HG03103 (cell line): ENCODE data around the gene RHEX.
"Not testable (repeated sequence)": the region's sequence is repeated elsewhere in the genome, so short reads cannot be mapped to it uniquely, and the experiment has no call there.

Source experiments
- ATAC-seq: cut with Tn5 transposase; IDR thresholded peaks from one replicate; pipeline ENCODE4 v1.9.1; 2021; ENCODE audit warnings: low read depth; ENCODE audit not compliant: unreplicated experiment

Gene RHEX

DNA sequence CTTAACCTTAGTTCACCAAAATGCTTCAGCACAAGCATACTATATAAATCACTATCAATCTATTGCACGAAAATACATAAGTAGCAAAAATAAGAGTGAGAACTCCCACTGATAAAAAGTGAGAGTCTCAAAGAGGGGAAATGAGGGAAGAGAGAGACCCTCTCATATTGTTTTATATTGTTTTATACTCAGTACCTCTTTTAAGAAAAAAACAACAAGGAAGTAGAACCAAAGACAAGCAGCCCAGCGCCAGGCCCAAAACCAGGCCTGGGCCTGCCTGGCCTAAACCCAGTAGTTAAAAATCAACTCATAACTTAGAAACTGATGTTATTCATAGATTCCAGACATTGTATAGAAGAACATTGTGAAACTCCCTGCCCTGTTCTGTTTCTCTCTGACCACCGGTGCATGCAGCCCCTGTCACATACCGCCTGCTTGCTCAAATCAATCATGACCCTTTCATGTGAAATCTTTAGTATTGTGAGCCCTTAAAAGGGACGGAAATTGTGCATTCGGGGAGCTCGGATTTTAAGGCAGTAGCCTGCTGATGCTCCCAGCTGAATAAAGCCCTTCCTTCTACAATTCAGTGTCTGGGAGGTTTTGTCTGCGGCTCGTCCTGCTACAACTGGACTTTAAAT lies 5.4 kb downstream of the RHEX start:
- ATAC-seq: not testable (repeated sequence)

DNA sequence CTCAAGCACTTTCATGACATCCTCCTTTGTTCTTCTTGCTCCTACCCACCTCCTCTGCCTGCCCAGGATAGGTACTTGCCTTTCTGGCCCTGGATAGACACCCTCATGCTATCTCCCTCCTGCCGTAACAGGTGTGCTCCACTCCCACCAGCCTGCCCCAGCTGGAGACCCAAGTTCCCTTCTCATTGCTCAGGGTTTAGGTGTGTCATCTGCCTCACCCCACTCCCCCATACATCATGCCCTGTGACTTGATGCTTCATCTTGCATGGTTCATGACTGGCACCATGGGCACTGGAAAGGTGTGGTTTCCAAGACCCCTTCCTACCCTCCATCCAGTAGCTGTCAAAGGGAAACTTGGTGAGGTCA lies 5.9 kb downstream of the RHEX start:
- ATAC-seq: no peak

GRCh38 chr1:206059355-206059915 lies 6.5 kb downstream of the RHEX start:
- no peak for ATAC-seq

- ATAC-seq: no peak
These were observed 7.9 kb downstream of the RHEX start for GRCh38 chr1:206060844-206061243.

DNA sequence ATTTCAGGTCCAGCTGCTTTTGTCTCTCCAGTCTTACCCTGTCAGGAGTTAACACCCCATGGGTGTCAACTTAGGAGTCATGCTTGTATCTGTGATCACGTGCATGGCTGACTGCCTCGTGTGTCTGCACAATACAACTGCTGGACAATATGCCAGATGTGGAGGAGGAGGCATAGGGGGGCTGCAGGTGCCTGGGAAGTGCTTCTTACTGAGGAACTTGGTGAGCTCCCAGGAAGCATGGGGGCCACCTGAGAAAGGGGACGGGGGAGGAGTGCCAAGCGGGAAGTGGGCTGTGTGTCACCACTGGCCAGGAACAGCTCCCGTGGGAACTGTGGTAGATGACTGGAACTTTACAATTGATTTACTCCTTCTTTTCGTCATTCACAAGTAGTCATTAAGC lies 9.5 kb downstream of the RHEX start:
- no peak for ATAC-seq

DNA sequence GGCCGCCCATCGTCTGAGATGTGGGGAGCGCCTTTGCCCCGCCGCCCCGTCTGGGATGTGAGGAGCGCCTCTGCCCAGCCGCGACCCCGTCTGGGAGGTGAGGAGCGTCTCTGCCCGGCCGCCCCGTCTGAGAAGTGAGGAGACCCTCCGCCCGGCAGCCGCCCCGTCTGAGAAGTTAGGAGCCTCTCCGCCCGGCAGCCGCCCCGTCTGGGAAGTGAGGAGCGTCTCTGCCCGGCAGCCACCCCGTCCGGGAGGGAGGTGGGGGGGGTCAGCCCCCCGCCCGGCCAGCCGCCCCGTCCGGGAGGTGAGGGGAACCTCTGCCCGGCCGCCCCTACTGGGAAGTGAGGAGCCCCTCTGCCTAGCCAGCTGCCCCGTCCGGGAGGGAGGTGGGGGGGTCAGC lies 11.0 kb downstream of the RHEX start:
- ATAC-seq: not testable (repeated sequence)

GRCh38 chr1:206064501-206064900 lies 11.5 kb downstream of the RHEX start:
- not testable (repeated sequence) for ATAC-seq

DNA sequence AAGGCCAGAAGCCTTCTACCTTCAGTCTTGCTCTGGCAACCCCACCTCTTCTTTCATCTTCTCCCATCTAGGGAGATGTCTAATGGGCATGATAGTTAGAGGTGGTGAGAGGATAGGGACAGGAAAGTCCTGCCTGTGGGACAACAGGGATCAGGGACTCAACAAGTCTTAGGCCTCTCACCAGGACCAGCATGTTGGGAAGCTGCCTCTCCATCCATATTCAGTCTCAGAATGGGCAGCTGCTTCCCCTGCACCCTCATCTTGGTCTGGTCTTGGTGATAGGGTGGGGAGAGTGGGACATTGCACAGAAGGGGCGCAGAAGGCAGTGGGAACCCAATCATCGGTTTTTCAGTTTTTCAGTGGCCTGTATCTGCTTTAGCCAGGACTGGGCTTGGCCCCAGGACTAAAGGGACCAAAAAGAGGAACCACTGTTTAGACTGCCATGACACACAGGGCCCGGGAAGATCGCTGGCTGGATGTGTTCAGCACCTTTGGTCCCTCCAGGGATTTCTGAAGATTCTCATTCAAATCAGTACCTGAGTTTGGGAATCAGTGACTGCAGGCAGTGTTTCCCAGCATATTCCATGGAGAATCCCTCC lies 12.7 kb downstream of the RHEX start:
- no peak for ATAC-seq

DNA sequence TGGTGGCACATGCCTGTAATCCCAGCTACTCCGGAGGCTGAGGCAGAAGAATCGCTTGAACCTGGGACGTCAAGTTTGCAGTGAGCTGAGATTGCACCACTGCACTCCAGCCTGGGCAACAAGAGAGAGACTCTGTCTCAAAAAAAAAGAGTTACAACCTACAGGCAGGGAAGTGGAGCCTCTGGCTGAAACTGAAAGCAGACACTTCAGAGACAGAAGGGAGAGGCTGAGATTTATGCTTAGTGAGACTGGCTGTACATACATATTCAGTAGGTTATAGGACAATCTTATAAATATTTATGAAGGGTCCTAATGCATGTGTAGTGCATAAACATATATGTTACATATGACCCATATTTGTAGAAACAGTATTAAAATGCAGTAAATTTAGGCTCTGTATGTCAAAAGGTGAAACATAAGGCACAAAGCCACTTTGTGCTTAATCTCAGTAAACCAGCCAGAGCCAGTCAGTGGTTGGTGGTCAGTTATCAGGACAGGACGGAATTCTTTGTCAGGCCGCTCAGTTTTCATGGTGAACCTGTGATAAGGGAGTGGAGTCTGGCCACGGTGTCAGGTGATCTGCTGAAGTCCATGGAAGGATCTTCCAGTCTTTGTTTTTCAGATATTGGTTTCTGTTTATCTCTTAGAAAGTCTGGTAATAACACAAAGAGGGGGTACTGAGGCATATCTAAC lies 13.7 kb downstream of the RHEX start:
- peak; percentile 90 for ATAC-seq

DNA sequence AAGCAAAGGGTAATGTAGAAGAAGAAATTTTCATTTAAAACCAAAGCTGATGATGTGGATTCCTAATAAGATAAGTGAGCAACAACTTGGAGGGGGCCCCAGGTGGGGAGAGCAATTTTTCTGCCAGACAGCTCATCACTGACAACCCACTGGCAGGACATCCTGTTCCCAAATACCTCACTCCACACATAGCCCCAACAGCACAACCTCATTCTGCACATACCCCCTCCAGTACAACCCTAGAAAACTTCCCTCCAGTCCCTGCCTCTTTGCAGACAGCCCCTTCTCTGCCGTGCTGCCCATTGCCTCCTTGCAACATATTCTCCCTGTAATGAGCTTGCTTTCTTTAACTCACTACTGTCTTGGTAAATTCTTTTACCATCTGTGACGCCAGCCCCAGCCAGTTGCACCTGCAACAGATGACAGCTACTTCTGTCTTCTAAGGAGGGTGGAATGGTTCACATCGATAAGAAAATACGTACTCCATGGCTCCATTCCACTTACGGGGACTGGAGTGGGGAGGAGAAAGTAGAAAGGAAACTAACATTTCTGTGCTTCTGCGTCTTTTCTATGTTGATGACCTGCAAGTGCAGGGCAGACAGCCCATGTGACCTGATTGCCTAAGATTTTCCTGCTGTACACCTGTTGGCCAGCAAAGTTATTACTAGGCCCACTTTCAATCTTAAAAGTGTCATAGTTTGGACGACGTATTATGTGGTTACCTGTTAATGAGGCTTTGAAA lies 14.7 kb downstream of the RHEX start:
- ATAC-seq: no peak

DNA sequence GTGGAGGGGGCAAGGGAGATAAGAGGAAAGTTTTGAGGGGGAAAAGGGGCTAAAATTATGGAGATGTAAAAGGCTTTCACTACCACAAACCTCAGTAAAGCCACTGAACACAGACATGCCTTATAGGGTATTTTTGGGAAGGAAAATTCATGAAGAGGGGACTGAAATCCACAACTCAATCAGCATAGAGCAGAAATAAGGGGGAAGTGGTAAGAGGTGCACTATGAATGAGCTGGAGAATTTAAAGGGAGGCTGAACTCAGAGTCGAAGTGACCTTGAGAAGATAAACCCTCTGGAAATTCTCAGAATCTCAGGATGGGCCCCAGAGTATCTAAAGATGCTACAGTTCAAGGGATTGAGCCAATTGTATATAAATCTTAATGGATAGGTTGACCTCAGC lies 15.3 kb downstream of the RHEX start:
- ATAC-seq: no peak

- ATAC-seq: no peak
These were observed 17.8 kb downstream of the RHEX start for GRCh38 chr1:206070627-206071304.

- ATAC-seq: no peak
These were observed 21.9 kb downstream of the RHEX start for GRCh38 chr1:206074839-206075238.

GRCh38 chr1:206075786-206076755 lies 23.1 kb downstream of the RHEX start:
- no peak for ATAC-seq

- ATAC-seq: no peak
These were observed 26.2 kb downstream of the RHEX start for GRCh38 chr1:206079135-206079534.

DNA sequence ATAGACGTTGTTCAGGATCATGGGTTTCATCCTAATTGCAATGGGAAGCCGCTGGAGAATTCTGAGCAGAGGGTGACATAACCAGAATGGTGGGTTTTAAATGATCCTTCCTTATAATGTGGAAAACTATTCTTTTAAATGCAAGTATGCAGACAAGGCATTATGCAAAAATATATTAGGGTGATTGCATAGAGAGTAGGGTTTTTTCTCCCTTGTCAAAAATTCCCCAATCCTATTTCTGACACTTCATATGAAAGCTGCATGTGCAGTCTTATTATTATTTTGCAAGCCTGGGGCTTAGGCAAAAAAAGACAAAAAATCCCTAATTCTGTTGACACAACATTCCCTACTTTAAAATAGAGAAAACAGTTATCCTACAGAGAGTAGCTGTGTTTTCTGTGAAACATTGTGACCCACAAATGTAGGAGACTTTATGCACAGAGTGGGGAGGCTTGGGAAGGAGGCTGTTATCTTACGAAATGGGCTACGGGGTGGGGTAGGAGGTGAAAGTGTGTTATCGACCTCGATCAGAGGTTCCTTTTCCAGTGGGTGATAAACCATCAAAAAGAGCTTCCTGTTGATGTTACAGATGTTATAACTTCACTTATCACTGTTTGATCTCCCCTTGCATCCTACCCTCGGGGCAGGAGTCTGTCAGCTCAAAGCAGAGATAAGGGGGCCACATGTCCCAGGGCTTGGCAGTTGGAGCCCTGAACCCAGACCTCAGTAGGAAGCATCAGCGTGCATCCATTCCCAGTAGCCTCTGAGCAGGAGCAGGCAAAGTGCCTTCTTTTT lies 27.2 kb downstream of the RHEX start:
- no peak for ATAC-seq

- ATAC-seq: no peak
These were observed 28.9 kb downstream of the RHEX start for GRCh38 chr1:206081856-206082255.

- no peak for ATAC-seq
These were observed 30.1 kb downstream of the RHEX start for GRCh38 chr1:206082831-206083695.
